GM20000 (cell line): ENCODE results near the gene STAT5B.
"Not testable (repeated sequence)": the region's sequence is repeated elsewhere in the genome, so short reads cannot be mapped to it uniquely, and the experiment has no call there.

Source experiments
- DNase-seq: peaks from one replicate; pipeline ENCODE4 v3.0.0; 2012; ENCODE audit warnings: low spot score
- TF ChIP-seq, protein P1 (sequence below): IDR thresholded peaks from 2 replicates; pipeline ENCODE4 v1.5.1; 2012; ENCODE audit warnings: mild to moderate bottlenecking, control low read depth; ENCODE audit errors: extremely low read depth, missing control alignments

The STAT5B gene

GRCh38 chr17:42305543-42306384 lies 29.6 kb upstream of the STAT5B start:
- DNase-seq, result no peak
- TF ChIP-seq, protein P1, sequence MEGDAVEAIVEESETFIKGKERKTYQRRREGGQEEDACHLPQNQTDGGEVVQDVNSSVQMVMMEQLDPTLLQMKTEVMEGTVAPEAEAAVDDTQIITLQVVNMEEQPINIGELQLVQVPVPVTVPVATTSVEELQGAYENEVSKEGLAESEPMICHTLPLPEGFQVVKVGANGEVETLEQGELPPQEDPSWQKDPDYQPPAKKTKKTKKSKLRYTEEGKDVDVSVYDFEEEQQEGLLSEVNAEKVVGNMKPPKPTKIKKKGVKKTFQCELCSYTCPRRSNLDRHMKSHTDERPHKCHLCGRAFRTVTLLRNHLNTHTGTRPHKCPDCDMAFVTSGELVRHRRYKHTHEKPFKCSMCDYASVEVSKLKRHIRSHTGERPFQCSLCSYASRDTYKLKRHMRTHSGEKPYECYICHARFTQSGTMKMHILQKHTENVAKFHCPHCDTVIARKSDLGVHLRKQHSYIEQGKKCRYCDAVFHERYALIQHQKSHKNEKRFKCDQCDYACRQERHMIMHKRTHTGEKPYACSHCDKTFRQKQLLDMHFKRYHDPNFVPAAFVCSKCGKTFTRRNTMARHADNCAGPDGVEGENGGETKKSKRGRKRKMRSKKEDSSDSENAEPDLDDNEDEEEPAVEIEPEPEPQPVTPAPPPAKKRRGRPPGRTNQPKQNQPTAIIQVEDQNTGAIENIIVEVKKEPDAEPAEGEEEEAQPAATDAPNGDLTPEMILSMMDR, result no peak

GRCh38 chr17:42305031-42305330 lies 28.8 kb upstream of the STAT5B start:
- not testable (repeated sequence) for DNase-seq

- TF ChIP-seq, protein P1, result no peak
- DNase-seq, result no peak
Measured at GRCh38 chr17:42304187-42305030, 28.2 kb upstream of the STAT5B start.

DNA sequence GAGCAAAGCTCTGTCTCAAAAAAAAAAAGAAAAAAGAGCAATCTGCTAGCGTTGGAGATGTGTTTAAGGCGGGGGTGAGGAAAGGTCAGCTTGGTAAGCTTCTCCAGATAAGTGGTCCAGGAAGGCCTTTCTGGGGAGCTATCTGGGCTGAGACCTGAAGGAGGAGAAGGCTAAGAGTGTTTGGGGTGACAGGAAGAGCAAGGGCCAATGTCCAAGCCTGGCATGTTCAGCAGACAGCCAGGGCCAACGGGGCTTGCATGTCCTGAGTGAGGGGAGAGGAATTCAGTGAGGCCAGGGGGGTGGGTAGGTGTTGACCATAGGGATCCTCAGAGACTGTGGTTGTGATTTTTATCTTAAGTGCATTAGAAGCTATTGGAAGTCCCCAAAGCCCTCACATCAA lies 27.5 kb upstream of the STAT5B start:
- DNase-seq, result no peak
- TF ChIP-seq, protein P1, result no peak

DNA sequence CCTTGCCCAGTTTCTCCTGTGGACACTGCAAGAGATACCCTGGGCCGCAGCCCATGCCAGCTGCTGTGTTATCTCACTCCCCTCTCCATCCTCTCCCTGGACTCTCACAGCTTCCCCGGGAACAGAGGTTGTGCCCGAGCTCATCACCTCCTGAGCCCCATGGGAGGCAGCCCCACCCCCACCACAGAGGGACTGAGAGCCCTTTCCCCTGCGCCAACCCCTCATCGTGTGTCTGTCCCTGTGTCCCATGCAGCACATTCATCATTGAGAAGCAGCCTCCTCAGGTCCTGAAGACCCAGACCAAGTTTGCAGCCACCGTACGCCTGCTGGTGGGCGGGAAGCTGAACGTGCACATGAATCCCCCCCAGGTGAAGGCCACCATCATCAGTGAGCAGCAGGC lies 24.8 kb upstream of the STAT5B start:
- DNase-seq, result no peak
- TF ChIP-seq, protein P1, result no peak

- DNase-seq, result not testable (repeated sequence)
Measured at GRCh38 chr17:42299913-42300312, 23.7 kb upstream of the STAT5B start.

GRCh38 chr17:42299361-42299760 lies 23.2 kb upstream of the STAT5B start:
- not testable (repeated sequence) for DNase-seq

GRCh38 chr17:42297775-42298174 lies 21.6 kb upstream of the STAT5B start:
- not testable (repeated sequence) for DNase-seq

DNA sequence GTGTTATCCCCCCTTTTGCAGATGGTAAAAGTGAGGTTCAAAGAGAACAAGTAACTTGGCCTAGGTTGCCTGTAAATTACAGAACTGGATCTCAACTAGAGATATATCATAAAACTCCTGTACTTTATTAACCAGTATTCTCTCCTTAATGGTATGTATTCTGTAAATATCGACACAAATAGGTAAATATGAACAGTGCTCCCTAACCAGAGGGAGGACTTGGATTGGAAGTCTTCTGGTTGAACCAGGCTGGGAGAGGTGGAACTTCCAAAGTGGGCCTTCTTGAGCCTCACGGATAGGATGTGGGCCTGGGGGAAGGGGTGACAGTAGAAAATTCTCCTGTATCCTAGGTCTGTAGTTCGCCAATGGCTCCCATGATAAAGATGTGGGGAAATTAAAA lies 19.8 kb upstream of the STAT5B start:
- DNase-seq, result no peak
- TF ChIP-seq, protein P1, result no peak
